Natural killer cell (primary cell): Measurements from ENCODE around the gene NUMBL. TPM values are rescaled to one million over a fixed set of nuclear protein-coding genes. Genes with fewer than 3 reads are reported as not detected.

ENCODE experiments used
- ATAC-seq, 3 donors: fragments of 150-1000 bp in 2 of 3; fragments of 200-7000 bp in 1 of 3; cut with Tn5 transposase; 1 replicate in 1 of 3; 2 replicates in 2 of 3; pipeline ENCODE4 v1.10.0; 2021; ENCODE audit warnings: mild to moderate bottlenecking in 2 of 3, moderate library complexity in 2 of 3
- DNase-seq, 2 donors: peaks; one replicate each; pipeline versions ENCODE4 v3.0.0 to v3.0.0-alpha.2; 2013 to 2021; ENCODE audit warnings: mixed read lengths in 1 of 2
- H3K27ac ChIP-seq: one replicate; pipeline ENCODE4 v1.5.1; 2013; ENCODE audit warnings: mild to moderate bottlenecking, low read length
- H3K27me3 ChIP-seq: one replicate; pipeline ENCODE4 v1.6.1; 2013; ENCODE audit warnings: low read length; ENCODE audit not compliant: control insufficient read depth, insufficient read depth
- H3K36me3 ChIP-seq: one replicate; pipeline ENCODE4 v1.6.1; 2013; ENCODE audit warnings: low read length; ENCODE audit not compliant: control insufficient read depth, insufficient read depth
- H3K4me1 ChIP-seq: one replicate; pipeline ENCODE4 v1.6.1; 2013; ENCODE audit warnings: low read length; ENCODE audit not compliant: control insufficient read depth, insufficient read depth
- H3K4me3 ChIP-seq: one replicate; pipeline ENCODE4 v1.5.1; 2013; ENCODE audit warnings: low read length
- H3K9me3 ChIP-seq: one replicate; pipeline ENCODE4 v1.6.1; 2013; ENCODE audit warnings: low read length; ENCODE audit not compliant: control insufficient read depth, insufficient read depth
- H3K27ac Mint-ChIP-seq, 2 donors: one replicate each; pipeline ENCODE4 v1.8.0; 2022; ENCODE audit warnings: mild to moderate bottlenecking in 2 of 2, mixed read lengths in 2 of 2, moderate library complexity in 1 of 2
- H3K27me3 Mint-ChIP-seq, 2 donors: one replicate each; pipeline ENCODE4 v1.8.0; 2022; ENCODE audit warnings: low read depth in 2 of 2, mixed read lengths in 2 of 2
- H3K36me3 Mint-ChIP-seq: one replicate; pipeline ENCODE4 v1.8.0; 2022; ENCODE audit warnings: mixed read lengths
- H3K4me1 Mint-ChIP-seq, 2 donors: one replicate each; pipeline ENCODE4 v1.8.0; 2022; ENCODE audit warnings: mixed read lengths in 2 of 2
- H3K4me3 Mint-ChIP-seq: one replicate; pipeline ENCODE4 v1.8.0; 2022; ENCODE audit warnings: mild to moderate bottlenecking, moderate library complexity, mixed read lengths
- H3K9me3 Mint-ChIP-seq, 2 donors: one replicate each; pipeline ENCODE4 v1.8.0; 2022; ENCODE audit warnings: mixed read lengths in 2 of 2
- CTCF ChIP-seq: fragments of 200-600 bp; IDR thresholded peaks from one replicate; pipeline ENCODE4 v1.8.0; 2022; ENCODE audit warnings: antibody characterized with exemption
- WGBS: methylation state at CpG from one replicate; pipeline ENCODE4 v1.1.7; 2013; ENCODE audit warnings: missing lambda C conversion rate; ENCODE audit not compliant: insufficient coverage; 5-methylcytosine and 5-hydroxymethylcytosine counted together
- intact Hi-C: fragments of 100-400 bp; cut with micrococcal nuclease; formaldehyde crosslinking; loops from one replicate; pipeline ENCODE4 v1.14.2; 2022
- total RNA-seq, 4 donors: library from RNA; stranded (reverse); fragments of 120-200 nt in 1 of 4; gene quantifications; one replicate each; pipeline versions ENCODE4 v1.2.3 to v1.2.4, GENCODE V29; 2013 to 2022

NUMBL gene
- total RNA-seq, 3 donors from 2014 or later (not counting 1 experiment from before 2014, with no cell fraction given) = 9.9 to 19.5 (median 10.2) TPM

- Histone ChIP-seq H3K4me1 (peaks cover 64% of the 10 kb centered on the region), H3K36me3 (peaks cover under 1% of the 10 kb centered on the region), H3K27me3 (no peaks in the 10 kb centered on the region), H3K9me3 (no peaks in the 10 kb centered on the region), H3K27ac (peak within 1 kb of the TSS; percentile 92), H3K4me3 (peak within 1 kb of the TSS; percentile 83)
- Mint-ChIP-seq H3K27ac (peak within 1 kb of the TSS; percentile 99), H3K4me1 (peaks cover 51 to 67% of the 10 kb centered on the region in 2 donors), H3K36me3 (no peaks in the 10 kb centered on the region), H3K27me3 (no peaks in the 10 kb centered on the region), H3K9me3 (no peaks in the 10 kb centered on the region), H3K4me3 (peak within 1 kb of the TSS; percentile 93)
- peak; percentile 99 to 100 for DNase-seq
- no peak for TF ChIP-seq CTCF
- ATAC-seq = peak; percentile 69 to 91 (median 76)
- under 1% methylated on average over 76 of the region's 76 CpGs for WGBS
- intact Hi-C loops = loop anchor here (1.0 to 5.0 kb wide), 3 partner anchors 44 to 82 kb away; partner anchors contain the start of genes EGLN2 and RAB4B
These were observed 26.3 kb upstream of the NUMBL start, which contains the start of the genes COQ8B and ITPKC for GRCh38 chr19:40716482-40717324. Gene COQ8B (minus strand): TSS chr19:40716886. CDS start chr19:40714632, 2,254 bp downstream. Gene ITPKC (plus strand): TSS chr19:40717112. CDS start chr19:40717136, 24 bp downstream.

- Mint-ChIP-seq H3K27me3 (no peaks in the 10 kb centered on the region), H3K27ac (peak overlapping the region; percentile 99), H3K4me3 (peak overlapping the region; percentile 93), H3K4me1 (peaks cover 50 to 70% of the 10 kb centered on the region in 2 donors), H3K9me3 (no peaks in the 10 kb centered on the region), H3K36me3 (no peaks in the 10 kb centered on the region)
- Histone ChIP-seq H3K36me3 (peaks cover 2% of the 10 kb centered on the region), H3K4me3 (peak overlapping the region; percentile 83), H3K4me1 (peaks cover 63% of the 10 kb centered on the region), H3K27me3 (no peaks in the 10 kb centered on the region), H3K27ac (peak overlapping the region; percentile 92), H3K9me3 (no peaks in the 10 kb centered on the region)
- no peak for TF ChIP-seq CTCF
- WGBS = 14% methylated on average over 8 of the region's 8 CpGs
- ATAC-seq = peak in 1 of 3 donors; percentile 19
- intact Hi-C loops = loop anchor here (1.0 to 5.0 kb wide), 3 partner anchors 44 to 83 kb away; partner anchors contain the start of genes EGLN2 and RAB4B
- peak; percentile 64 to 77 for DNase-seq
These were observed 25.6 kb upstream of the NUMBL start for GRCh38 chr19:40716031-40716481.

GRCh38 chr19:40714441-40715299, 24.2 kb upstream of the NUMBL start:
- no peak for TF ChIP-seq CTCF

More at GRCh38 chr19:40714441-40715299, 24.2 kb upstream of the NUMBL start:
- DNase-seq = peak; percentile 93 to 96
- Histone ChIP-seq H3K27me3 (no peaks in the 10 kb centered on the region), H3K4me1 (peaks cover 53% of the 10 kb centered on the region), H3K36me3 (peaks cover 9% of the 10 kb centered on the region), H3K9me3 (no peaks in the 10 kb centered on the region), H3K4me3 (peak overlapping the region; percentile 35), H3K27ac (peak overlapping the region; percentile 92)
- no peaks in the 10 kb centered on the region for H3K9me3 Mint-ChIP-seq
- peak overlapping the region; percentile 99 for H3K27ac Mint-ChIP-seq
- ATAC-seq = peak; percentile 61 to 82 (median 72)
- H3K27me3 Mint-ChIP-seq = no peaks in the 10 kb centered on the region
- peaks cover 40 to 59% of the 10 kb centered on the region in 2 donors for H3K4me1 Mint-ChIP-seq
- intact Hi-C loops = loop anchor here (1.0 to 5.0 kb wide), 3 partner anchors 24 to 42 kb away; partner anchors contain the start of genes ACTMAP and NUMBL
- no peaks in the 10 kb centered on the region for H3K36me3 Mint-ChIP-seq
- peak overlapping the region; percentile 93 for H3K4me3 Mint-ChIP-seq
- 2% methylated on average over 31 of the region's 31 CpGs for WGBS
